Dermis microvascular lymphatic vessel endothelial cell (primary cell): ENCODE data around the gene FAM181A. TPM values are rescaled to one million over a fixed set of nuclear protein-coding genes. Genes with fewer than 3 reads are reported as not detected.

Source experiments
- DNase-seq, 2 donors: peaks; one replicate each; pipeline versions ENCODE4 v3.0.0 to v3.0.0-alpha.2; 2010; ENCODE audit warnings: low read depth in 2 of 2
- total RNA-seq: library from RNA; depleted of rRNA; stranded (reverse); fragments of >200 nt; gene quantifications from 2 replicates; pipeline ENCODE4 v1.2.1, GENCODE V29; 2014

Gene FAM181A
- total RNA-seq, 1 donor from 2014 or later, result not detected

GRCh38 chr14:93929048-93929535 is 1.9 kb downstream of the FAM181A start:
- no peak for DNase-seq

GRCh38 chr14:93929657-93930056 is 2.5 kb downstream of the FAM181A start:
- no peak for DNase-seq

- DNase-seq, result no peak
These were observed 3.3 kb downstream of the FAM181A start for GRCh38 chr14:93930296-93930988.

- DNase-seq, result no peak
These were observed 3.8 kb downstream of the FAM181A start for GRCh38 chr14:93930989-93931307.

GRCh38 chr14:93932642-93933041 is 5.5 kb downstream of the FAM181A start:
- DNase-seq, result no peak

GRCh38 chr14:93935213-93935612 is 8.1 kb downstream of the FAM181A start:
- DNase-seq, result no peak

- peak in 1 of 2 donors; percentile 16 for DNase-seq
These were observed 9.1 kb downstream of the FAM181A start for GRCh38 chr14:93936245-93936644.

- no peak for DNase-seq
These were observed 9.8 kb downstream of the FAM181A start for GRCh38 chr14:93936926-93937325.

GRCh38 chr14:93937519-93937918 is 10.4 kb downstream of the FAM181A start:
- DNase-seq, result no peak

- DNase-seq, result no peak
These were observed 11.7 kb downstream of the FAM181A start for GRCh38 chr14:93938751-93939303.

- peak in 1 of 2 donors; percentile 72 for DNase-seq
These were observed 12.4 kb downstream of the FAM181A start for GRCh38 chr14:93939304-93940229.

GRCh38 chr14:93940437-93940836 is 13.3 kb downstream of the FAM181A start:
- no peak for DNase-seq

GRCh38 chr14:93941293-93941910 is 14.3 kb downstream of the FAM181A start:
- DNase-seq, result peak in 1 of 2 donors; percentile 58

GRCh38 chr14:93943052-93943451 is 15.9 kb downstream of the FAM181A start:
- no peak for DNase-seq

GRCh38 chr14:93943930-93944329 is 16.8 kb downstream of the FAM181A start:
- DNase-seq, result no peak

- DNase-seq, result no peak
These were observed 17.4 kb downstream of the FAM181A start for GRCh38 chr14:93944348-93945069.

GRCh38 chr14:93945070-93945399 is 17.9 kb downstream of the FAM181A start:
- no peak for DNase-seq

- peak in 1 of 2 donors; percentile 58 for DNase-seq
These were observed 19.0 kb downstream of the FAM181A start for GRCh38 chr14:93946104-93946503.

GRCh38 chr14:93946541-93947090 is 19.5 kb downstream of the FAM181A start:
- no peak for DNase-seq

- DNase-seq, result no peak
These were observed 20.1 kb downstream of the FAM181A start for GRCh38 chr14:93947282-93947681.

- DNase-seq, result no peak
These were observed 22.4 kb downstream of the FAM181A start for GRCh38 chr14:93949511-93950075.
